Occipital lobe (tissue), 2 donors: Measurements from ENCODE around the gene CACNA1C. TPM values are rescaled to one million over a fixed set of nuclear protein-coding genes. Genes with fewer than 3 reads are reported as not detected.
A peak's percentile ranks its signal among the peaks of the same experiment; 100 is the strongest.

Experiments
- DNase-seq: peaks from one replicate; lab custom pipeline; 2025; lab: John Stamatoyannopoulos, UW
- total RNA-seq: library from RNA; depleted of rRNA; stranded (reverse); fragments of >200 nt; gene quantifications from one replicate; pipeline ENCODE4 v1.2.3, GENCODE V29; 2014

CACNA1C gene
- total RNA-seq, 1 donor from 2014 or later, result 21.4 TPM

DNA sequence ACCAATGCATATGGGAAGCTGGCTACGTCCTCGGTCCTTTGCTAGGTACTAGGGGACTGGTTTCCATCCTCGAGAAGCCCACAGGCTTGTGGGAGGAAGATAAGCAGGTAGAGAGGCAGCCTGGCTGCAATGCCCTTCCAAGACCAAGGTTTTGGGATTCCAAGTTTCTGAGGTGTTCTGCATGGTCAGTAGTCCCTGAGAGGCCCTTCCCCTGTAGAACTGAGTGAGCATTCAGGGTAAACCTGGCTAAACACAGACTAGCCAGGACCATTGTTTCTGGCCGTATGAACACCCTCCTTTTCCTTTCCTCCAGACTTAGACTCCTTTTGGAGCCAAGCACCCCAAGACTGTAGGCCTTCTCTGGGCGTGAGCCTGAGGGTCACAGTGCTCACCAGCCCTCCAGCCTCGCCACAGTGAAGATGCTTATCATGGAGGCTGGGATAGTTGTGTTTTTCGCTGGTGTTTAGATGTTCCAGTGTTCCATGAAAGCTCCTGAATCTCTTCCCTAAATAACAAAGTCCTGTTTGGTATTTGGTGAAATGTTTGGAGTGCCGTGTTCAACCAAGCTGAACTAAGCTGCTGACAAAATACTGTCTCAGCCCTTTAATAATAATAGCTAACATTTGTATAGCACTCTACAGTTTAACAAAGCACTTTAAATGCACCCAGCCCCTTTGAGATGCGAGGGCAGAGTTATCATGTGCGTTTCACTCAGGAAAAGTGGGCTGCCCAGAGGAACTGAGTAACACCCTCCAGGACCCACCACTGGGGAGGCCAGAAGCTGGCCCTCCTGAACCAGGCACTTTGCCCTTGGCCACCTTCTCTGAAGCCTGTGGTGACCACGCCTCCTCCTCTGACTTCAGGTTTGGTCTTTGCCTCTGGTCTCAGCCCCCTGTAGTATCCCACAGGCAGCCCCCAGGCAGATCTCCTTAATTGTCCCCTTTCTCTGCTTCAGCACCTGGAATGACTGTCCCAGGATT is 284.5 kb downstream of the CACNA1C start:
- no peak for DNase-seq

DNA sequence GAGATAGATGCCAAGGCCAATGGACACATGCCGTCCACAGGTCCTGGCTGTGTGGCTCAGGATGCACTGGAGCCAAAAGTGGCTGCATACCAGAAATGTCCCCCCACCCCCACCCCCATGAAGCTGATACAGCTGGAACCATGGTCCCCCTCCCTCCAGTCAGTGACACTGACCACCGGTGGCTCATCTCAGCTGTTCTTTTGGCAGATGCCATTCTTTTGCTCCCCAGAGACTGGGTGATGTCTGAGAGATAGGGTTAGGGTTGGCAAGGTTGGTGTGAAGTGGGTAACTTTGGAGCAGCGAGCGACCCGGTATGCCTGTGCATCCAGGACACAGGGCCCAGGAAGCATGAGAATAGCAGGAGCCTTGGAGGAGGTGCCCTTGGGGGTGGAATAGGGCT is 285.6 kb downstream of the CACNA1C start:
- DNase-seq, result no peak

- DNase-seq, result no peak
Measured at GRCh38 chr12:2338991-2339431, 286.2 kb downstream of the CACNA1C start.

GRCh38 chr12:2341051-2341751 is 288.4 kb downstream of the CACNA1C start:
- no peak for DNase-seq

- DNase-seq, result no peak
Measured at GRCh38 chr12:2341871-2342270, 289.1 kb downstream of the CACNA1C start.

DNA sequence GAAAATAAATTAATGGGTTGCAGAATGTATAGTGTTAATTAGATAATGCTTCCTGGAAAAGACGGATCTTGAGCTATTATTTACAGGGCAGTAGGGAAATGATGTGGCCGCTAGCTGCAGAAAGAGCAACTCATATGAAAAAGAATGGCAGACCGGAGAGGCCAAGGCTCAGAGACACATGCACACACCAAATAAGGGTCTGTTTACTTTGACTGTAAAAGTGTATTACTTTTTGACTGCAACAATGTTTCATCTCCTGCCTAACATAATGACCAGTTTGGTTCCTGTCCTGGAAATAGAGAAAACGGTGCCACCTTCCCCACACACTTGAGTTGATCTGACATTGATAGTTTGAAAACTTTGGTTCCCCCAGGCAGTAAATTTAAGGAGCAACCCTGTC is 290.9 kb downstream of the CACNA1C start:
- DNase-seq, result no peak

DNA sequence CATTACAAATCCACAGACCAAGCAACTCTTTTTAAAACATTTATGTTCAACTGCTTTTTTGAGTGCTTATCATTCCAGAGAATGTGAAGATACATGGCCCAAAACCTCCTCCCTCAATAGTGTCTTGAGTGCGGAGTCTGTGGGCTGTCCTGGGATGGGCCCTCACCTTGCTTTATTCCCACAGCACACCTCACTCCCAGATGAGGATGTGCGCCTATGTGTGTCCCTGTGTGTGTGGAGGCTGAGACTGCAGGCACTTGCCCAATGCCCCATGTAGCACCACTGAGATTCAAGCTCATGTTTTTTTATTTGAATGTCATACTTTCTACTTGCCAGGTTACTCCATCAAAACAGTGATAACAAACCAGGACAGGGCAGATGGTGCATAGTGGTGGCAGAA is 291.7 kb downstream of the CACNA1C start:
- no peak for DNase-seq

DNA sequence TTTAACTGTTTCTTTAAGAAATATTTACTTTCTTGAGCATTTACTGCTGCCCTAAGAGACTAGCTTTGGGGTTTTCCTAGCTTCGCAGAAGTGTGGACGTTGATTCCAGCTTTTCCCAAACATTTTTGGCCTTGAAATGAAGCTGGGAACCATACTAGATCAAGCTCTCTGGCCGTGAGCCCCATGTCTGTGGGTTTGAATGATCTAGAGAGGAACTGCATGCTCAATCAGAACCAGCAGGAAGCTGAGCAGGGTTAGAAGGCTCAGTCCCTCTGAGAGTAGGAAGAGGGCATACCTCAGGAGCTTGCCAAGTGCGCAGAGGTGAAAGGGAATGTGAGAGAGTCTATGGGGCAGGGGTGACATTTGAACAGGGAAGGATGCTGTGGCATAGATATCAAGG is 292.1 kb downstream of the CACNA1C start:
- no peak for DNase-seq

- DNase-seq, result no peak
Measured at GRCh38 chr12:2345902-2346301, 293.1 kb downstream of the CACNA1C start.

- no peak for DNase-seq
Measured at GRCh38 chr12:2346416-2346815, 293.6 kb downstream of the CACNA1C start.

- DNase-seq, result no peak
Measured at GRCh38 chr12:2347137-2347843, 294.5 kb downstream of the CACNA1C start.

GRCh38 chr12:2347844-2348481 is 295.2 kb downstream of the CACNA1C start:
- DNase-seq, result no peak

DNA sequence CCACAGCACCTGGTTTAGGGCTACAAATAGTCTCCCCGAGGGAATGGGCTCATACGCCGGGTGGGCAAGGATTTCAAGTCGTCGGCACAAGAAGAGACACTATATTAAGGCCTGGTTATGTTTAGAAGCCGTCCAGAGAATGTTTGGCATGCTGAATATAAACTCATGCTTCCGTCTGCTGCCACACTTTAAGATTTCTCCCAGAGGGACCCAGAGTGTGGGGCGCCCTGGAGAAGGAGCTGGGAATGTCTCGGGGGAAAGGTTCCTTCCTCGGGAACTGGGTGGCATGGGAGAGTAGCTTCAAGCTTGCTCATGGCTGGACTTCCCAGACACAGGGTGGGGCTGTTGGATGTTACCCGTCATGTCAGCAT is 295.7 kb downstream of the CACNA1C start:
- no peak for DNase-seq

- no peak for DNase-seq
Measured at GRCh38 chr12:2351161-2351560, 298.4 kb downstream of the CACNA1C start.

DNA sequence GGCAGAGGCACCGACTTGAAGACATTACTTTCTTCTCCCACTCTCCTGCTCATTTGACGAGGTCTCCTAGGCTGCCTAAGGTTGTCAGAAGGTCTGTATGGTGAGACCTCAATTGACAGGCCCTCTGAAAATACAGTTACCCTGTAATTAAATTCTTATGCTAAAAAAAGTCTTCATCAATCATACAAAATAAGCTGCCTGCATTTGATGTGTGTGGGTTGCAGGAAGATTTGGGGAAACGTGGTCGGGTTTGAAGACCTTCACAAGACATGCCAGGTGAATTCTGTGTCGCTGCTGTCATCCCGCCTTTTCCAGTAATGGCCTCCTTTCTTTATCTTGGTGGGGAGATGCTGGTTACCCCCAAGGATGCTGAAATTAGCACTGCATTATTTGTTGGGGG is 299.4 kb downstream of the CACNA1C start:
- DNase-seq, result no peak

GRCh38 chr12:2353281-2353680 is 300.5 kb downstream of the CACNA1C start:
- DNase-seq, result no peak

GRCh38 chr12:2353691-2354090 is 300.9 kb downstream of the CACNA1C start:
- no peak for DNase-seq

- DNase-seq, result peak; percentile 53
Measured at GRCh38 chr12:2354151-2354991, 301.6 kb downstream of the CACNA1C start.

- no peak for DNase-seq
Measured at GRCh38 chr12:2355198-2355597, 302.4 kb downstream of the CACNA1C start.

DNA sequence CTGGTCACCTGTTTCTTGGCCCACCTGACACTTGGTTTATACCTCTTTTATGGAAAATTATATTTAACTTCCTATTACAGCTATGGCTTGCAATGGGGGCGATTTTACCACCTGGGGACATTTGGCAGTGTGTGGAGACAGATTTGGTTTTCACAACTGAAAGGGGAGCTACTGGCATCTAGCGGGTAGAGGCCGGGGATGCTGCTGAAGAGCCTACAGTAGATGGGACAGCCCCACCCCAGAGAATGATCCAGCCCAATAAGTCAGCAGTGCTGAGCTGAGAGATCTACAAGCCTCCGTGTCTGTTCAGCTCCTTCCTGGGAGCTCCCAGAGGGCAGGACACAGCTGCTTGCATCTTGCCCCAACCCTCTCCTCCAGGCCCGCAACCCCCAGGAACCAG is 302.8 kb downstream of the CACNA1C start:
- DNase-seq, result no peak
